ENCODE results near the gene KIRREL3. TPM values are rescaled to one million over a fixed set of nuclear protein-coding genes. Genes with fewer than 3 reads are reported as not detected.

KIRREL3 gene
- total and polyA plus RNA-seq, 9 donors = 0.25 to 5.3 (median 0.48) TPM

DNA sequence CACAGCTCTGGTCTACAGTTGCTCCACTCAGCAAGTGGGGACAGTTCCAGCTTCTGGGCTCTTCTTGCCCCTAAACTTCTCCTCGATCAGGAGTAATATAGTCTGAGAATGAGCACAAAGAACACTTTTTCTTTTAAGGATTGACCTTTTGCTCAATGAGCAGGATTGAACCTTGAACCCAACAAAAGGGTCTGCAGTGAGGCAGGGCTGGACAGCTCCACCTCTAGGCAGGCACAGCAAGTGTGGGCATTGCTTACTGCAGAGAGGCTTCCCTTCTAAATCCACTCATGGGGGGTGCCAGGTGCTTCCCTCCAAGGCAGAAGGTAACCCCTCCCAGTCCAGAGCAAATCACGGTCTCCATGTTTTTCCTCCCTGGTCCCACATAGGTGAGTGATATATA is 365.6 kb downstream of the KIRREL3 start:
- H3K36me3 ChIP-seq = no peaks in the 10 kb centered on the region
- H3K9me3 ChIP-seq = no peaks in the 10 kb centered on the region
- no peak overlapping the region for H3K27ac ChIP-seq
- intact Hi-C loops (cut with DNase I) = no loop called here
- DNase-seq = no peak
- H3K27me3 ChIP-seq = no peaks in the 10 kb centered on the region
- TF ChIP-seq POLR2A (IDR thresholded peaks at IDR 0.05) (no peak), EP300 (IDR thresholded peaks at IDR 0.05) (no peak)
- TF ChIP-seq, protein P1, sequence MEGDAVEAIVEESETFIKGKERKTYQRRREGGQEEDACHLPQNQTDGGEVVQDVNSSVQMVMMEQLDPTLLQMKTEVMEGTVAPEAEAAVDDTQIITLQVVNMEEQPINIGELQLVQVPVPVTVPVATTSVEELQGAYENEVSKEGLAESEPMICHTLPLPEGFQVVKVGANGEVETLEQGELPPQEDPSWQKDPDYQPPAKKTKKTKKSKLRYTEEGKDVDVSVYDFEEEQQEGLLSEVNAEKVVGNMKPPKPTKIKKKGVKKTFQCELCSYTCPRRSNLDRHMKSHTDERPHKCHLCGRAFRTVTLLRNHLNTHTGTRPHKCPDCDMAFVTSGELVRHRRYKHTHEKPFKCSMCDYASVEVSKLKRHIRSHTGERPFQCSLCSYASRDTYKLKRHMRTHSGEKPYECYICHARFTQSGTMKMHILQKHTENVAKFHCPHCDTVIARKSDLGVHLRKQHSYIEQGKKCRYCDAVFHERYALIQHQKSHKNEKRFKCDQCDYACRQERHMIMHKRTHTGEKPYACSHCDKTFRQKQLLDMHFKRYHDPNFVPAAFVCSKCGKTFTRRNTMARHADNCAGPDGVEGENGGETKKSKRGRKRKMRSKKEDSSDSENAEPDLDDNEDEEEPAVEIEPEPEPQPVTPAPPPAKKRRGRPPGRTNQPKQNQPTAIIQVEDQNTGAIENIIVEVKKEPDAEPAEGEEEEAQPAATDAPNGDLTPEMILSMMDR (IDR thresholded peaks at IDR 0.05) = no peak
- 68 to 73% (median 69%) methylated on average over 2 of the region's 2 CpGs for WGBS, 3 donors
- no peaks in the 10 kb centered on the region for H3K4me1 ChIP-seq (ENCODE audit: insufficient read depth)
- H3K4me3 ChIP-seq = no peak overlapping the region

DNA sequence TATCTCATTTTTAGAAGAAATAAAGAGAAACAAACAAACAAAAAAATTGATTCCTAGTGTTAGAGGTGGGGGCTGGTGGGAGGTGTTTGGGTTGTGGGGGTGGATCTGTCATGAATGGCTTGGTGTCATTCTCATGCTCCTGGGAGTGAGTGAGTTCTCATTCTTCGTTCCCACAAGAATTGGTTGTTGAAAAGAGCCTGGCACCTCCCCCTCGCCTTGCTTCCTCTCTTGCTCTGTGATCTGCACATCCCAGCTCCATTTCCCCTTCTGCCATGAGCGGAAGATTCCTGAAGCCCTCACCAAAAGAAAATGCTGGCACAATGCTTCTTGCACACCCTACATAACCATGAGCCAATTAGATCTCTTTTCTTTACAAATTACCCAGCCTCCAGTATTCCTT is 367.2 kb downstream of the KIRREL3 start:
- no peaks in the 10 kb centered on the region for H3K4me1 ChIP-seq (ENCODE audit: insufficient read depth)
- H3K27me3 ChIP-seq = no peaks in the 10 kb centered on the region
- no peaks in the 10 kb centered on the region for H3K9me3 ChIP-seq
- H3K27ac ChIP-seq = no peak overlapping the region
- H3K4me3 ChIP-seq = no peak overlapping the region
- TF ChIP-seq, protein P1 (IDR thresholded peaks at IDR 0.05) = no peak
- TF ChIP-seq POLR2A (IDR thresholded peaks at IDR 0.05) = no peak
- no peak for TF ChIP-seq EP300 (IDR thresholded peaks at IDR 0.05)
- H3K36me3 ChIP-seq = no peaks in the 10 kb centered on the region
- intact Hi-C loops (cut with DNase I) = no loop called here
- no peak for DNase-seq
- WGBS, 3 donors = 25 to 33% (median 32%) methylated on average over 3 of the region's 3 CpGs

DNA sequence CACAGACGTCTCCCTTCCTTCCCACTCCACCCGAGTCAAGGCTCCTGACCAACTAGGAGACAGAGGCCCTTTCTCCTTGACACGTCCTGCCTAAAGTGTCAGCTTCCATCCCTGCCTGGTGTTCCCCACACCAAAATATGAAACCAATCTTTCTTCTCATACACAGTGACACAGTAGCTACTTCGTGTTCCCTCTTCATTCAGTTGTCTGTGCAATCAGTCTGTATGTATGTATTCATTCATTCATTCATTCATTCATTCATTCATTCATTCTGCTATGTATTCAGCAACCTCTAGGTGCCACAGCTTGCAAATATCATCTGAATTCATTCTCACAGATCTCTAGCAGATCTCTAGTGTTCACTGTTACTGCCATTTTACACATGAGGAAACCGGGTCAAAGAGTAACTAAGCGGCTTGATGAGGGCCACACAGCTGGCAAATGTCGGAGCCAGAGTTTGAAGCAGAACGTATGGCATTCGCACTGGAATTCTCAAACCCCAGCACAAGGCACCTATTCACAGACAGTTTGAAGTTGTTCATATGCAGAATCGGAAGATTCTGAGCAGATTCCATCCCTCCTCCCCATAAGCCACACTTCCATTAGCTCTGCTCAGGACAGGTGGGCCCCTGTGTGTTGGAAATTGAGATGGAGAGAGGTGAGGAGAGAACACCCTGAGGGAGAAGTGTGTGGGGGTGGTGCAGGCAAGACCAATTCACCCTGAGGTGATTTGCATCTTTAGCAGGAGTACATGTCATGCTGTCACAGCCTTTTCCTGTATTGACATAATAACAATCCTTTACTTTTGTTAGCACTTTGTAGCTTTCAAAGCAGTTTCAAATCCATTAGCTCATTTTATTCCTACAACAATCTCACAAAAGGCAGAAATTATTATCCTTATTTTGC is 369.4 kb downstream of the KIRREL3 start:
- Histone ChIP-seq H3K4me1 (ENCODE audit: insufficient read depth) (no peaks in the 10 kb centered on the region), H3K9me3 (no peaks in the 10 kb centered on the region), H3K27ac (no peak overlapping the region), H3K4me3 (no peak overlapping the region), H3K27me3 (no peaks in the 10 kb centered on the region), H3K36me3 (no peaks in the 10 kb centered on the region)
- WGBS, 3 donors = 85 to 86% (median 86%) methylated on average over 10 of the region's 10 CpGs
- DNase-seq = no peak
- TF ChIP-seq EP300 (IDR thresholded peaks at IDR 0.05) (no peak), POLR2A (IDR thresholded peaks at IDR 0.05) (no peak)
- TF ChIP-seq, protein P1 (IDR thresholded peaks at IDR 0.05) = no peak
- intact Hi-C loops (cut with DNase I) = no loop called here

DNA sequence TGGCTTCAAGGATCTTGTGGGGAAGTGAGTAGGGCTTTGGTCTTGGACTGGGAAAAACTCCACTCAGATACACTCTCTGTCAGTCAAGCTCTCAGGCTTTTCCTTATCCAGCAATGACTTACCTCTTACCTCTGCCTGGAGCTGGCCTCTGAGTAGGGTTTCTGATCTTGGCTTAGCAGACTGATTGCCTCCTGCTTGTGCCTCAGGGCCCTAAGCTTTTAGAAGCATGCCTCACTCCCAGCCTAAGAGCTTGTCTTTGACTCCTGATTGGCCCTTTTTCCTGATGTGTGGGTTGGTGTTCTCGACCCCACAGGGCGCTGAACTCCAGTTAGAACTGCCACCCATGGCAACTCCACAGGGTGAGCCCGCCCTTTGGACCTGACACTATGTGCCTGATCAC is 370.1 kb downstream of the KIRREL3 start:
- H3K27ac ChIP-seq = no peak overlapping the region
- 91 to 97% (median 91%) methylated on average over 3 of the region's 3 CpGs for WGBS, 3 donors
- DNase-seq = no peak
- H3K9me3 ChIP-seq = no peaks in the 10 kb centered on the region
- no peak overlapping the region for H3K4me3 ChIP-seq
- no peak for TF ChIP-seq POLR2A (IDR thresholded peaks at IDR 0.05)
- TF ChIP-seq, protein P1 (IDR thresholded peaks at IDR 0.05) = no peak
- TF ChIP-seq EP300 (IDR thresholded peaks at IDR 0.05) = no peak
- no peaks in the 10 kb centered on the region for H3K4me1 ChIP-seq (ENCODE audit: insufficient read depth)
- no peaks in the 10 kb centered on the region for H3K36me3 ChIP-seq
- intact Hi-C loops (cut with DNase I) = no loop called here
- H3K27me3 ChIP-seq = no peaks in the 10 kb centered on the region

All from ovary (tissue), 9 donors.